Urinary bladder (tissue), 4 donors: ENCODE data around the gene KRT82. TPM values are rescaled to one million over a fixed set of nuclear protein-coding genes. Genes with fewer than 3 reads are reported as not detected.

Experiments used
- DNase-seq: peaks from one replicate; pipeline ENCODE4 v3.0.0-alpha.2; 2015; ENCODE audit errors: extremely low spot score
- H3K27ac ChIP-seq: one replicate; pipeline ENCODE4 v1.5.1; 2013; ENCODE audit warnings: low read depth, mild to moderate bottlenecking, moderate library complexity
- H3K36me3 ChIP-seq: one replicate; pipeline ENCODE4 v1.6.1; 2013; ENCODE audit warnings: mild to moderate bottlenecking, moderate library complexity; ENCODE audit not compliant: insufficient read depth
- H3K4me1 ChIP-seq: one replicate; pipeline ENCODE4 v1.6.1; 2013; ENCODE audit warnings: mild to moderate bottlenecking, moderate library complexity; ENCODE audit not compliant: insufficient read depth
- H3K4me3 ChIP-seq: one replicate; pipeline ENCODE4 v1.5.1; 2013; ENCODE audit warnings: low read depth, low read length
- whole genome bisulfite sequencing: extraction: QIAGEN DNeasy Blood & Tissue Kit; methylation state at CpG from one replicate; pipeline ENCODE4 v1.1.7; 2013; 5-methylcytosine and 5-hydroxymethylcytosine counted together
- polyA plus RNA-seq: library from polyadenylated mRNA; stranded (reverse); fragments of 200-250 nt; gene quantifications from one replicate; pipeline ENCODE4 v1.2.3, GENCODE V29; 2013
- total RNA-seq: library from RNA; depleted of rRNA; stranded (reverse); fragments of >200 nt; gene quantifications from one replicate; pipeline ENCODE4 v1.2.3, GENCODE V29; 2014
- donor health status: healthy with polysubstance abuse.
- donor health status: healthy.

KRT82 gene
- total and polyA plus RNA-seq, 2 donors, result 0.06 TPM; not detected in 1

DNA sequence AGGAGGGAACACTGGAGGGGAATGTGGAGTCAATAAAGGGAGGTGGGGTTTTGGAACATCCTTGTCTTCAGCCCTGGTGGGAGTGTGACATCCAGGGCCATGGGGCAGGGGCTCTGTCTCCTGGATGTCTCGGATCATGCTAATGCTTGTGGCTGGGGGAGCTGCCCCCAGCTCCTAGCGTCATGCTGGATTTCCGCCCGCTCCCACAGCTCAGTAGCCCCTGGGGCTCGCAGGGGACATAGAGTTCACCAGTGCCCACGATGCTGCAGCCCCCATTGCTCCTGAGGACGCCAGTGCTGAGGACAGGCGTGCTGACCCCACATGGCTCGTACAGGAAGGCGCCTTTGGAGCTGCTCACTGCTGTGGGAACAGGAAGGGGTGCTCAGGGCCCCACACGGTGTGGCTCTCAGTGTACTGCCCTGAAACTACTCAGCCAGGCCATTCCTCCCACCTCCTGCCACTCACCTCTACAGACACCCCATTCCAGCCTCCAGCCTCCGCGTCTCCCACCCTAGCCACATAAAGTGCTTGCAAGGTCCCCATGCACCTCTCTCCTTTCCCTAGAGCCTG is 11.2 kb downstream of the KRT82 start:
- no peak overlapping the region for H3K4me3 ChIP-seq
- H3K36me3 ChIP-seq, result no peaks in the 10 kb centered on the region
- no peak overlapping the region for H3K27ac ChIP-seq
- 92% methylated on average over 13 of the region's 13 CpGs for WGBS
- no peaks in the 10 kb centered on the region for H3K4me1 ChIP-seq
- no peak for DNase-seq

DNA sequence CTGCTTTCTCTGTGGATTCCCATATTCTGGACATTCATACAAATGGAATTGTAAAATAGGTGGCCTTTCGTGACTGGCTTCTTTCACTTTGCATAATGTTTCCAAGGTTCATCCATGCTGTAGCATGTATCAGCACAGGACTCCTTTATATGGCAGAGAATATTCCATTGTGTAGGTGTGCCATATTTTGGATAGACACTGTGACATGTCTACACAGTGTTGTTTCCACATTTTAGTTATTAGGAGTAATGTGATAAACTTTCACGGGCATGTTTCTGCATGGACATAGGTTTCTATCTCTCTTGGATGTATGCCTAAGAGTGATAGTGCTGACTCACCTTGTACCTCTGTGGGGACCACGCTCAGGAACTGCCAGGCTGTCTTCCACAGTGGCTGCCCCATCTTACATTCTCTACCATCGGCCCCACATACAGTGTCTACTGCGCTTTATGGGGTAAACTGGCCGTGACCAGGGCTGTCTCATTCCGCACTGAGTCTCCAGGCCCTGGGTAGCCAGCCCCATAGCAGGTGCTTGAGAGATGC is 13.6 kb downstream of the KRT82 start:
- DNase-seq, result no peak
- Histone ChIP-seq H3K4me1 (no peaks in the 10 kb centered on the region), H3K4me3 (no peak overlapping the region), H3K36me3 (no peaks in the 10 kb centered on the region), H3K27ac (no peak overlapping the region)
- WGBS, result 89% methylated on average over 7 of the region's 7 CpGs

DNA sequence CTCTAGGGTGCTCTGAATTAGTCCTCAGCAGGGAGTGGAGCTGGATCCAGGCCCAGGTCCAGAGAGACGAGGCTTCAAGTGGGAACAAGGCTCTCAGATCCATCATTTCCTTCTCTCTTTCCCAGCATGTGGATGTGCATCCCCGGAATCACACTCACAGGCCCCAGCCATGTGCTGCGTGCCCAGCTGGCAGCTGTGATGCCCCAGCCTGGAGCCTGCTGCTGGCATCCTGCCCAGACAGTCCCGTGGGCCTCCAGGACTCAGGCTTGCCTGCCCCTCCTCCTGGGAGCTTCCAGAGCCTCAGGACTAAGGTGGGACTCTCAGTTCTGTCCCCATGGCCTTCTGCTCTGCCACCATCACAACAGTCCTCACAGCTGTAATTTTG is 14.5 kb downstream of the KRT82 start:
- H3K4me1 ChIP-seq, result no peaks in the 10 kb centered on the region
- WGBS, result 18% methylated on average over 4 of the region's 4 CpGs
- DNase-seq, result no peak
- no peak overlapping the region for H3K4me3 ChIP-seq
- H3K36me3 ChIP-seq, result no peaks in the 10 kb centered on the region
- H3K27ac ChIP-seq, result no peak overlapping the region

GRCh38 chr12:52390739-52391617 is 15.2 kb downstream of the KRT82 start:
- Histone ChIP-seq H3K4me1 (no peaks in the 10 kb centered on the region), H3K4me3 (no peak overlapping the region), H3K27ac (no peak overlapping the region), H3K36me3 (no peaks in the 10 kb centered on the region)
- no peak for DNase-seq
- WGBS, result 73% methylated on average over 11 of the region's 11 CpGs

DNA sequence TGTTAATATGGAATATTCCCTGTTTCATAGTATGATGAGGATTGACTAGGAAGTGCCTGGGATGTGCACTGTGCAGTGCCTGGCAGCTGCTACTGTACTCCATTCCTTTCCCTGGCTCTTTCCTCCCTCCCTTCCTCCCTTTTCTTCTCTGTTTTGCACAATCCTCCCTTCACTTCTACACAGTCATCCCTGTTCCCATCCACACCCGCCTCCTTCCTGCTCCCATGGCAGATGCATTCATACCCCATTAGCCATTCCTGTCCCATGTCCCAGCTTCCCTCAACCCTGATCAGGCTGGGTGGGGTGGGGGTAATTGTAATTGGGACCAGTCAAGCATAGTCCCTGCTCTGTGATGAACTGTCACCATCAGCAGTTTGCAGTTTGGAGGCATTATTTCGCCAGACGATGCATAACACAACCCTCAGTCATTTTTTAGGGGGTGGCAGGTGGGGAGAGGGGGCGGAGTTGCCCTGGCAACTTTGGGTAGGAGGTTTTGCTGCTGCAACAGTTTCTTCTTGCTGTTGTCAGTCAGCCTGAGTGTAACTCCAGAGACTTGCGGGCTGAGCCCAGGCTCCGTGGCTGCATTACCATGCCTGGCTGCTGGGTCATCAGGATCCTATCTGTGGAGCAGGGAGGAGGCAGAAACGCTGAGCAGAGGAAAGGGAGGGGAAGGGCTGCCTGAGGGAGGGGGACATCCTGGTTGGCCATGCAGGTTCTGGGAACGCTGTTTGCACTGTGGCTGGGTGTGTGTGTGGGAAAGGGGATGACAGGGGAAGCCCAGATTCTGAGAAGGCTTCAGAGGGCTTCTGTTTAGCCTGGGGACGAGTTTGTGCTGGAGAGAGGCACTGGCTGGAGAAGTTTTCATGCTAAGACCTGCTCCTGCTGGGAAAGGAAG is 16.6 kb downstream of the KRT82 start:
- Histone ChIP-seq H3K4me1 (no peaks in the 10 kb centered on the region), H3K27ac (no peak overlapping the region), H3K36me3 (no peaks in the 10 kb centered on the region), H3K4me3 (no peak overlapping the region)
- WGBS, result 51% methylated on average over 9 of the region's 9 CpGs
- DNase-seq, result no peak

DNA sequence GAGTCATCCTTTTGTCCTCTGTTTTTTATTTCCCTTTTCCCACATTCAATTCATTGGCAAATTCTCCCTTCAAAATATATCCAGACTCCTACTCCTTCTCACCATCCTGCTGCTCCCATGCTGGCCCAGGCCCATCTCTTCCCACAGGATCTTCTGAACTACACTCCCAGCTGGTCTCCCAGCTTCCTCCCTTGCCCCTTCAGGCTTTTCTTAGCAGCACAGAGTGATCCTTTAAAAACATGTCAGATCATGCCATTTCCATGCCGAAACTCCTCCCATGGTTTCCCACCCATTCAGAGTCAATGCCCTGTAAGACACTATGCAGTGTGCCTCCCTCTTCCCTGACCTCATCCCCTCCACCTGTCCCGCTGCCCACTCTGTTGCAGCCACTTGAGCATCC is 18.3 kb downstream of the KRT82 start:
- DNase-seq, result no peak
- no peak overlapping the region for H3K4me3 ChIP-seq
- 90% methylated on average over 2 of the region's 2 CpGs for WGBS

DNA sequence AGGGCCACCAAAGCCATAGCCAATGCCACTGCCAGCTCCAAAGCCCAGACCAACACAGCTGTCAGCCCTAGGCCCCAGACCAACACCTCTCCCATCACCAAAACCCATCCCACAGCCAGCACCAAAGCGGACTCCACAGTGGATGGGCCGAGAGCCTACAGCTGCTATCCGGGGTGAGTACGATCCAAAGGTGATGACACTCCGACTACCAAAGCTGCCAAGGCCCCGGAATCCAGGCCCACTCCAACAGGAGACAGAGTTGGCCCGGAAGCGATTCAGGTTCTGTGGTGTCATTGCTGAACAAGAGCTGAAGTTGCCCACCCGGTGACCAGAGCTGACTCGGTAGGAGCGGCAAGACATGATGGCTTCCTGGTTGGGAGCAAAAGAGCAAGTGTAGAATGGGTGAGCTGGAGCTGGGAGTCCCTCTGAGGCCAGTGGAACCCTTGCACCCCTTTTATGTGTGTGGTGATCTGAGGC is 20.9 kb downstream of the KRT82 start, which contains the start of gene KRT84:
Gene KRT84 (minus strand): TSS at position 427 of the 477 bp plus-strand sequence. CDS start 67 bp downstream, at position 360.
- WGBS, result 97% methylated on average over 11 of the region's 11 CpGs
- Histone ChIP-seq H3K36me3 (no peaks in the 10 kb centered on the region), H3K4me1 (no peaks in the 10 kb centered on the region), H3K27ac (no peak within 1 kb of the TSS), H3K4me3 (no peak within 1 kb of the TSS)
- no peak for DNase-seq

More for the DNA sequence above, 18.3 kb downstream of the KRT82 start:
- Histone ChIP-seq H3K36me3 (no peaks in the 10 kb centered on the region), H3K4me1 (no peaks in the 10 kb centered on the region), H3K27ac (no peak overlapping the region)

GRCh38 chr12:52383331-52383730 is 22.8 kb downstream of the KRT82 start:
- Histone ChIP-seq H3K4me3 (no peak overlapping the region), H3K27ac (no peak overlapping the region), H3K36me3 (no peaks in the 10 kb centered on the region), H3K4me1 (no peaks in the 10 kb centered on the region)
- no peak for DNase-seq
- WGBS, result 94% methylated on average over 3 of the region's 3 CpGs

DNA sequence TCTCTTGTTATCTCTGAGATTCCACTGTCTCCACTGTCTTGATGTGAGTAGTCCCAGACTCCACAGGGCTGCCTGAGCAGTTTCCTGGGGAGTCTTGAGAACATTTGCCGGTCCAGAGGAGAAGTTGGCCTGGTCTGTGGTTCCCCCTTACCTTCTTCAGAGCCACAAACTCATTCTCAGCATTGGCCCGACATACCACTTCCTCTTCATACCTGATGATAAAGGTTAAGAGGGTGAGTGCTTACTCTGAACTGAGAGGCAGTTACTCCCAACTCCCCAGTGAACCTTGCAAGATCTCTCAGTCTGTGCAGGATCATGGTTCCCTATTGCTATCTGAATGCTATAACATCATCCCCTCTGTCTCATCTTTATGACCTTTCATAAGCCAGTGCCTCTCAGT is 23.3 kb downstream of the KRT82 start:
- 80% methylated on average over 2 of the region's 2 CpGs for WGBS

GRCh38 chr12:52381206-52381605 is 24.9 kb downstream of the KRT82 start:
- DNase-seq, result no peak
- H3K36me3 ChIP-seq, result no peaks in the 10 kb centered on the region
- no peak overlapping the region for H3K27ac ChIP-seq
- no peaks in the 10 kb centered on the region for H3K4me1 ChIP-seq
- H3K4me3 ChIP-seq, result no peak overlapping the region
- WGBS, result 89% methylated on average over 8 of the region's 8 CpGs

More for the DNA sequence above, 23.3 kb downstream of the KRT82 start:
- Histone ChIP-seq H3K27ac (no peak overlapping the region), H3K36me3 (no peaks in the 10 kb centered on the region), H3K4me1 (no peaks in the 10 kb centered on the region), H3K4me3 (no peak overlapping the region)
- DNase-seq, result no peak

GRCh38 chr12:52380271-52380694 is 25.9 kb downstream of the KRT82 start:
- no peak overlapping the region for H3K27ac ChIP-seq
- H3K4me3 ChIP-seq, result no peak overlapping the region
- H3K4me1 ChIP-seq, result no peaks in the 10 kb centered on the region
- no peaks in the 10 kb centered on the region for H3K36me3 ChIP-seq
- DNase-seq, result no peak
- WGBS, result 65% methylated on average over 15 of the region's 15 CpGs

- 83% methylated on average over 6 of the region's 6 CpGs for WGBS
- H3K36me3 ChIP-seq, result no peaks in the 10 kb centered on the region
- H3K4me1 ChIP-seq, result no peaks in the 10 kb centered on the region
- no peak overlapping the region for H3K27ac ChIP-seq
- H3K4me3 ChIP-seq, result no peak overlapping the region
- DNase-seq, result no peak
These were observed 26.6 kb downstream of the KRT82 start for GRCh38 chr12:52379536-52379935.

GRCh38 chr12:52378091-52378490 is 28.0 kb downstream of the KRT82 start:
- Histone ChIP-seq H3K4me1 (no peaks in the 10 kb centered on the region), H3K36me3 (no peaks in the 10 kb centered on the region), H3K4me3 (no peak overlapping the region), H3K27ac (no peak overlapping the region)
- DNase-seq, result no peak
- 85% methylated on average over 19 of the region's 19 CpGs for WGBS
